ENCODE data around the gene TENT5A. TPM values are rescaled to one million over a fixed set of nuclear protein-coding genes. Genes with fewer than 3 reads are reported as not detected.

The TENT5A gene
- total RNA-seq, 2 experiments from 2014 or later = 0.25 to 0.38 TPM

DNA sequence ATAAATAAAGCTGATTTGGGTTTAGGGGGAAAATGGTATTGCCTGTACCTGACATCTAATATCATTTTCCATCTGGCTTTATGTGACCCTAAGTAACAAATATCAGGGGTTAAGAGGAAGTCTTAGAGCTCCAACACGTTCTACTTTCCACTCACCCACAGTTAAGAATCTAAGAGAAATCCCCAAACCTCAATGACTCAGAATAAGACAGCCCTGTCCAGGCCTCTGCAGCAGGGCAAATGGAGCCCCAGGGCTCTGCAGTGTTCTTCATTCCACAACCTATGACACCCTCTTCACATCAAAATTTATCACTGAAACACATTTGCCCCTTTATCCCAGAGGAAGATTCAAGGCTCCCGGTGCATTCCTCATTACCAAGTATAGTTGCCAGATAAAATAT lies 20.3 kb upstream of the TENT5A start:
- CTCF ChIA-PET = no interaction called here
- POLR2A ChIA-PET = no interaction called here

DNA sequence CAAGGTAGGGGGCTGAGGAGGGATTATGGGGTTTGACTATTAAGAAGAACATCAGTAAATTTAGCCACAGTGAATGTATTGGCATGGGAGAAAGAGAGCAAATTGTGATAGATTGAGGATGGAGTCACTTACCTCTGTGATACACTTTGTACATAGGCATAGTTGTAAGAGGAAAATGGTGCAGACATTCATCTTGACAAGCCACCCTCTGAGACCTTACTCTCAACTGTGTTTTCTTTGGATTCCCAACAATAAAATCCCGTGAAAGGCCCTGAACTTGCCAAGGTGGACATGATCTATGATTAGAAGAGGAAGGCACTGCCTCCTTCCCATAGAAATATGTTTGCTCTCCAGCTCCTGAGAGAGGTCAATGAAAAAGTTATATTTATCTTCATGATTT lies 18.6 kb upstream of the TENT5A start:
- ChIA-PET POLR2A (no interaction called here), CTCF (no interaction called here)

DNA sequence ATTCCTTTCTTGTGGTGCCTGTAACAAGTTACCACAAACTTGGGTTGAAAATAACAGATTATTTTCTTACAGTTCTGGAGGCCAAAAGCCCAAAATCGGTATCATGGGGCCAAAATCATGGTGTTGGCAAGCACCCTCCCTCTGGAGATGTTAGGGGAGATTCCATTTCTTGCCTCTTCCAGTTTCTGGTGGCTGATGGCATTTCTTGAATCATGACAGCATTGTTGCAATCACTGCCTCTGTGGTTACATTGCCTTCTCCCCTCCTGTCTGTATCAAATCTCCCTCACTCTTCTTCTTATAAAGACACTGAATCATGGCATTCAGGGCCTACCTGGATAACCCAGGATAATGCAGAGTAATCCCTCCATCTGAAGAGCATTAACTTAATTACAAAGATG lies 17.9 kb upstream of the TENT5A start:
- ChIA-PET POLR2A (no interaction called here), CTCF (no interaction called here)

DNA sequence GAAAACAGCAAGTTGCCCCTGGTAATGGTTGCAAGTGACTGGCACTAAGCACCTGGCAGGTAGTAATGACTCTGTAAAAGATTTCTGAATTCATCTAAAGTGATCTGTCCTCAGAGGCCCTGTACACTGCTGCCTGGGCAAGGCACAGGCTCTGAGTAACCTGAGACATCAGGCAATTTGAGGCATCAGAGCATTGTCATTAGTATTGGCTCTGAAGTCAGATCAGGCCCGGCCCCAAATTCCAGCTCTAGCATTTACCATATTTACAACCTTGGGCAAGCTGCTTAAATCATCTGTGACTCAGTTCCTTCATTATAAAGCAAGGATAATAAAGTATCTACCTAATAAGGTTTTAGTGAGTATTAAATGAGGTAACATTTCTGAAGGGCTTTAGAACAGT lies 17.3 kb upstream of the TENT5A start:
- CTCF ChIA-PET = no interaction called here
- POLR2A ChIA-PET = no interaction called here

DNA sequence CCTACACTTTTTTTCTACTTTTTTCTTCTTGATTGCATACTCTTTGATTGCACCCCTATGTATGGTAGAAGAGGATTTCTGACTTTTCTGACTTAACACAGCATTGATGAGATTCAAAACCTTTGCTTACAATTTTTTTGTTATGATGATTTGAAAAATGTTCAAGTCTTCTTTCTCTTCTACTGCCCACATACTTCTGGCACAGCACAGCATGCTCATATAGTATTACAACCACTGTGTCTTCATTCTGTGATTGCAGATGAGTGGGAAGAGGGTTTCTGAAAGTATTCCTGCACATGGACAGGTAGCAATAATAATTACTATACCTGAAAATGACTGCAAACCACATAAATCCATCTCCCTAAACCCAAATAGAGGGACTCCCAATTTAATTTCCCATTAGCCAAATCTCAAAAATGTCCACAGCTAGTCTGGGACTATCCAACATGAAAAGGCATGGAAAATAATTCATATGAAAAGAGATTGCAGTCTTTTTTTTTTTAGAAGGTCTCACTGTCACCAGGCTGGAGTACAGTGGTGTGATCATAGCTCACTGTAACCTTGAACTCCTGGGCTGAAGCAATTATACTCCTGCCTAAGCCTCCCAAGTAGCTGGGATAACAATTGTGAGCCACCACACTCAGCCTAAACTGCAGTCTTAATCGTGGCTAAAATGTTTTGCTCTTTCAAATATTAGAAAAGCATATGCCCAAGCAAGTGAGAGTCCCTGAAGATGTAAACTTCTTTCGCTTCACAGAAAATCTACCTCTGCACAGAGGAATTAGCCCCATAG lies 15.9 kb upstream of the TENT5A start:
- CTCF ChIA-PET = no interaction called here
- POLR2A ChIA-PET = no interaction called here

DNA sequence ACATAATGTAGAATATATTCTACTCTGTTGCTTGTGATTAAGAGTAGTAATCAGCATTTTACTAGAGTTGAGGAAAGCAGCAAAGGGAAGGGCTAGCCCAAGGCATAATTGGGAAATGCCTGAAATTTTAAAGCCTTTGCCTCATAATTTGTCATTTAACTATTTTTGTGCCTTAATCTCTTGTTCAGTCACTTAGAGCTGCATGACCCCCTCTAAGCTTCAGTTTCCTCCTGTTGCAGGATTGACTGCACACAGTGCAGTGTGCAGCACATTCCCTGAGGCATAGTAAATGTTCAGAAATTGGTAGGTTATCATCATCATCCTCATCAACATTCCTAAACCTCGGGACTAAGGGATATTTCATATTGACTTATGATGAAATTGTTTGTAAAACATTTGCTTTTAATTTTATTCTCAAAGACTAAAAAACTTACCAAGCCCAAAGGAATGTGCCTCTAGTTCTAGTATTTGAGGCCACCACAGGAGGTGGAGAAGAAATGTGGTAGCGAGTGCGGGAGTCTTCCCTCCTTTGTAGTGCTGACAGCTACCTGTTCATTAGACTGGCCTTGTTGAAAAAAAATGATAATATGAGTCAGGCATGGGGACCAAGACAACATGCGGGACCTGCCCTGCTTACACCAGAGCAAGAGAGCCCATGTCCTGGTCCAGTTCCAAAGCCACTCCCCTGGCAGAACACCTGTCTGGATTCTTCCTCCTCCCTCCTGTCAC lies 14.8 kb upstream of the TENT5A start:
- ChIA-PET CTCF (no interaction called here), POLR2A (no interaction called here)

DNA sequence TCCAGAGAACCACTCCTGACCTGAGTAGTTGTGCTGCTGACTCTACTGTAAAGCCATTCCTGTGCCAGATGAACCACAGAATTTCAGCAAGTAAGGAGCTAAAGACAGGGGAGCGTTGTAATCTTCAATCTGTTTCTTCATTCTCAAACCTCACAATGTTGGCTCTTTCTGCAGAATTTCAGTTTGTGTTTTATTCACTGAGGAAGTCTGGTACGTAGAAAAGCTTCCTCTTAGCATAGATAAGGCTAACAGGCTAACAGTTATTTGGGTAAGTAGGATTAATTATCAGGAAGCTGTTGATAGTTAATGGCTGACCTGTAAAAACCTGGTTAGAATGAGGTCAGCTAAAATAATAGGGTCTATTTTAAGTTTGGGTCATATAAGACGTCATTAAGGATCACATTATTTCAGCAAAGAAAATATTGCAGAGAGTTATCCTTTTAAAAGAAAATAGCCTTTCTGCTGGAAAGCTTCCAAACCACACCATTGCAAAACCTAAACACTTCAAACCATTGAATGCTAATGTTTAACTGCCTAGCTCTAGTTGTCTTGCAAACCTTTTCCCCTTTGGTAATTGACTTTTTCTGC lies 14.1 kb upstream of the TENT5A start:
- POLR2A ChIA-PET = no interaction called here
- CTCF ChIA-PET = no interaction called here

DNA sequence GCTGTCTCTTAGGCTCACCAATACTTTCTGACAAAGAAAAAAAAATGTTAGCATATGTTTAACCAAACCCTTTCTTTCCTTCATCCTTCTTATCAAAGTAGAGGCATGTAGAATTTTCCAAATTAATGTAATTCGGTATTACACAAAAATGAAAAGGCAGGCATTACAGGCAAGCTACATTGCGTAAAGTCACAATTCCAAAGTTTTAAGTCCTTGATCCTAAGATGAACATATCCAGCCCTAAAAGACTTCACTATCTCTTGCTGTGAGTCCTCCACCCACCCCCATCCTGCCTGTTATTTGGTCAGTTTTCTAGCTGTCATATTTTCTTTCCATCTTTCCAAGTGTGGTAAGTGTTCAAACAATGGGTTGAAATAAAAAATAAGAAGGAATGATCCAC lies 12.1 kb upstream of the TENT5A start:
- ChIA-PET POLR2A (no interaction called here), CTCF (no interaction called here)

DNA sequence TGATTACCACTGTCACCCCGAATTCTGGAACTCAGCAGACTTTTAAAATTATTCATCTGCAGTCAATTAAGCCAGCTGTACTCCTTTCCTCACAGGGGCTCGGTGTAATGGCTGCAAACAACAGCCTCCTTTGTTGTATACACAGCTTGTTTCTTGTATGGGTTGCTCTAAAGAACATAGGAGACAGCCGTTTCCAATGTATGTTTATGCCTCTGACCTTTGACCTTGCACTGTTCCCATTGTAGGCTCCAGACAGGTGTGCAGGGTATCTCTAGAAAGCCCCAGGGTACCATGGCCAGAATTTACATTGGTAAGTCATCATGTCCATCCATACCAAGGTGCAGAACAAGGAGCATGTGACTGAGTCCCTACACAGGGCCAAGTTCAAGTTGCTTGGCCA lies 11.5 kb upstream of the TENT5A start:
- CTCF ChIA-PET = no interaction called here
- POLR2A ChIA-PET = no interaction called here

DNA sequence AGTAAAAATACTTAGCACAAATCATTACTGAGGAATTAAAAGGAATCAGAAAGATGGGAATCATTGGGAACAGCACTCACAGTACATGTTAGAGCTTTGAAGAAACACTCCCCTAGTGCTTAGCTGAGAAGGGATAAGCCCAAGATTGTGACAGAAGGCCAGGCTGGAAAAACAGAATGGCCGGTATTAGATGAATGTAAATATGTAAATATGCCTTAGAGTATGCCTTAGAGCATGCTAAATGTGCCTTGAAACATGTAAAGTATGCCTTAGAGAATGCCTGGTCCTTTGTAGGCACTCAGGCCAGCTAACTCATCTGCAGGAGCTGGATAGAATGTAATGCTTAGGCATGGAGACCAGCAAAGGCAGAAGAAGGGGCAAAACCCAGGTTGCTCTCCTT lies 10.6 kb upstream of the TENT5A start:
- ChIA-PET POLR2A (no interaction called here), CTCF (no interaction called here)

DNA sequence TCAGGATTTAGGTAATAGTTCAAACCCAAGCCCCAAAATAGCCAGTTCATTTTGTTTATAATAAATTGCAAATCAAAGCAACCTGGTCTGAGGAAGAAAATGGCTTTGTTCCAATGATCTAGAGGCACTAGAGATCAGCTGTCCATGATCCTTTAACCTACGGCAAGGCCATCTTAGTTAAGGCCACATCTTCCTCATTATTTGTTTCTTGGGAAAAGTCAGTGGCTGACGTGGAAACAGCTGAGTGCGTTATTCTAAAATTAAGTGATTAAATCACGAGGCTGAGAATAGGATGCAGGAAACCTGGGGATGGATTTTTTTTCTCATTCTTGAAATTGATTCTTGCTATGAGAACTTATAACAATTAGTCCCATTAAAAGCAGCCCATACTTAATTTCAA lies 10.1 kb upstream of the TENT5A start:
- CTCF ChIA-PET = no interaction called here
- POLR2A ChIA-PET = no interaction called here

DNA sequence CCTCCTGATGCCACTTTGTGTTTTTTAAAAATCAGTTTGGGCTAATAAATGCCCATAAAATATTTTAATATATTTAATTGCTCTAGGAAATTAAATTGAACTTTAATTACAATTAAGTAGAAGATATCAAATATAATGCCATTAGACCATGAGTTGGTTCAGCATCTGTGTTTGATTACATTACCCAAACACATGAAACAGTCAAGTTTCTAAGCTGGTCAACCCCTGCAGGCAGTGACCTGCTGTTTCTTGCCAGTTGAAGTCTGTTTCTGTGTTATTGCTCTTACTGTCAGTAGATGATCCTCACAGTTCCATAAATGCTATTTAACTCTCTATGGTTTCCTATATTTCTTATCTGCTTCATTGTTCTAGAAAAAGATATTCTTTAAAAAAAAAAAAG lies 9.7 kb upstream of the TENT5A start:
- ChIA-PET CTCF (no interaction called here), POLR2A (no interaction called here)

DNA sequence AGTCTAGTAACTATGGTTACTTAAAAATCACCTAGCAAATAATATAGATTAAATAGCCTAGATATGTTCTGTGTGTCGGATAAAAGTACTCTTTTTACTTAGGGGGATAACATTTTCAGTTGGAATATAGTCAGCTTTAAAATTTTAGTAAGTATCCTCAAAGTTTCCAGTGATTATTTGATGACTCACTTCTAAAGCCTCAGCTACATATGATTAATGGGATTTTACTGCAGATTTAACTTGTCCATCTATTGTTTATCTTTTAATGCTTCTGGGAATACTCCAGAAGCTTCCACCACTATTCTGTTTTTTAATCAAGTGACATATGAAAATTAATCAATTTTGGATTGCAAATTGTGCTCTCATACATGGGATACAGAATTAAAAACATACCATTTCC lies 8.7 kb upstream of the TENT5A start:
- ChIA-PET POLR2A (no interaction called here), CTCF (no interaction called here)

DNA sequence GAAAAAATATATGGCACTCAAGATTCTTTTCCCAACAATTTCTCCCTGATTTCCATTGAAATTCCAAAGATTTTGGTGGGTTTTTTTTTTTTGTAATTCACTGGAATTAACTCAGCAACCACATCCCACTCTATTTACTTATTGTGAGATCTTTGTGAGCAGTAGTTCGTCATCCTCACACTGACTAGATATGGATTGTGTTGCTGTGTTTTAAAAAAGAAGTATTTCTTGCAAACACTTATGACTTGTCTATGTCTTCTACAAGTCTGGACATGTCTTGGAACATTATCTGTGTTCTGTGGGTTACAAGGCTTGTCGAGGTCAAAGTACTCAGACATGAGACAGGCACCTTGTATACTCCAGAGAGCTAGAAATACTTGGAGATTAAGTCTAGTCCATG lies 7.3 kb upstream of the TENT5A start:
- ChIA-PET CTCF (no interaction called here), POLR2A (no interaction called here)

DNA sequence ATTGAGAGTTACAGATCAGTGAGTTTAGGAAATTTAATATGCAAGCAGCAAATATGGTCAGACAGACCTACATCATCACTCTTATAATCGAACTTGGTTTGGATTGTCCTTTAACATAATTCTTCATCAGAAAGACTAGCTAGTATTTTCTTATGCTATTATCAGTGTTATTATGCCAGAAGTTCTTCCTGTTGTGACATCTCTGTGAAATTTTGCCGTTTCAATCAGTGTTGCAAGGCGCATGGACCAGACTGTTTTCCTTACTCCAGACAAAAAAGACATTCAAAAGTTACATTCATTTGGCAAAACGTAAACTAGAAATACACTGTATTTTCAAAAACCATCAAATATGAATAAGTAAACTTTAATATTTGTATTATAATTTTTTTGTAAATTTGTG lies 5.7 kb upstream of the TENT5A start:
- ChIA-PET POLR2A (no interaction called here), CTCF (no interaction called here)

DNA sequence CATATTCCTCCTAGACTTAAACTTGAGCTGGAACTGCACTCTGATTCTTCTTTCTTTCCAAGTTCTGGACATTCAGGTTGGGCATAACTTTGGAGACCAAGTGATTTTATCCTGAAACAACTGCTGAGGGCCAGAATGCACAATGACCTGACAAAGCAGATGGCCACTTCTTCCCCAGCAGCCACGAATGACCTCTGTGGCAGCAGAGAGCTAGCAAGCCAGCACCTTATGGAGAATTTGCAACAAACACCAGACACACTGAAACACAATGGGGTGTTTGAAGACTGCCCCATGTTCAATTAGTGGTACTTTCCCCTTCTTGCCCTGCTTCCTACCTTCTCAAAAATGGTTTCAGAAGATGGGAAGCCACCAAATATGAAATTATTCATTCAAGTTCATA lies 4.2 kb upstream of the TENT5A start:
- ChIA-PET CTCF (no interaction called here), POLR2A (no interaction called here)

DNA sequence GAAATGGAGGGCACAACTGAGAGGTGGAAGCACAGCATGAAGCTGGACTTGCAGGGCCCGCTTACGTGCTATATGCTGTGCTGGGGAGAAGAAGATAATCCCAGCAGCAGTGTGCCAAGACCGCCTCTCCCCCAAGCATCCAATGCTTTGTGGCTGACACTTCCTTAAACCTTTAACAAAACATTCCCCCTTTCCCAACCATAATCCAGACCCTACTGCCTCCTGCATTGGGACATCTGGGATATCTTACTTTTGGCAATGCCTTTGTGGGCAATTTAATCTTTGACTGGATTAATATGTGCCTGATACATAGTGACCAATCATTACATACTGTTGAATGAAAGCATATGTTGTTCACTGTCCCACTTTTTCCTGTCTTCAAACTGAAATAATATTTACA lies 3.1 kb upstream of the TENT5A start:
- ChIA-PET CTCF (no interaction called here), POLR2A (no interaction called here)

DNA sequence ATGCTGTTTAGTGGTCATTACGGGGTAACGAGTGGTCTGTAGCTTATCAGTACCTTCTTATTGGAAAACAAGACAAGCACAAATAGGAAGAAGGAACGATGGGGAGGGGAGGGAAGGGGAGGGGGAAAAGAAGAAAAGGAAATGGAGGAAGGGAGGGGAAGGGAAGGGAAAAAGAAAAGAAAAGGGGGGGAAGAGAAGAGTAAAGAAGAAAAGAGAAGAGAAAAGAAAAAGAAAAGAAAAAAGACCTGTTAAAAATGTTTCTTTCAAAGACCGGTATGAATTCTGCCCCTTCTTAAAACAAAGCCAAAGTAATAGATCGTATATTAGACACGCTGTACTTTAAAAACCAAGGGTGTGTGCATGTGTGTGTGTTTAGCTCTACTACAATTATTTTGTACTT lies 2.4 kb upstream of the TENT5A start:
- POLR2A ChIA-PET = no interaction called here
- CTCF ChIA-PET = no interaction called here

DNA sequence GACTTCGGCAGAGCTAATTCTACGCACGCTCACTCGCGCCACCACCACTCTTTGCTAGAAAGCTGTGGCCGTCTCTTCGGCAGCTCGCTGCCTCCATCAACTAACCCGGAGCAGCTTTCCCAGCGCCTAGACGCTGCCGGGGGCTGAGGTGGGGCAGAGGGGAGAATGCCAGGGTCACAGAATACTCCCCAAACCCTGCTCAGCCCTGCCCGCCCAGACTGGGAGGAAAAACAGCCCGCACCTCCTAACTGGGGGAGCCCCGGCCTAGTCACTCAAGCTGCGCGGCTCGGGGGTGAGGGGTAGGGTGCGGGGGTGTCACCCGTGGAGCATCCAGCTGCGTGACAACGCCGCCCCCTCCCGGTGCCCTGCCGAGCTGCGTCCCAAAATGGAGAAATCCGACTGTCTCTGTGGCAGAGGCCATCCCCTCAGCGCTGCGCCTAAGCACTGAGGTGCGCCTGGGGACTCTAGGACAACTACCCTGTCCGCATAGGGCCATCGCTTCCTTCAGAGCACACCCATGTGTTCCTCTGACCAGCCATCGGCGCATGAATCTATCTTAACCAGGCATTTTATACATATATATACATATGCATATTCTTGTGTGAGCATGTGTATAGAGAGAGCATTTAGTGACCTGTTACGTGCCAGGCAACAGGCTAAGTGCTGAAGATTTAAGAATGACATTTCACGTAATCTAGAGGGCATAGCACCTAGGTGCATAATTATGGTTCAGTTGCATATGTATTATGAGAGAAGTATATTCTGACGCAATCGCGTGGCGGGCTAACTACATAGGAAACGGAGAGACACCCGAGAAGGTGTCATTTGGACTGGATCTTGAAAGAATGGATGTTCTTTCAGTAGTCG lies 1.5 kb upstream of the TENT5A start:
- ChIA-PET POLR2A (no interaction called here), CTCF (interaction anchor here (0.9 kb wide), 1 partner anchor 1417 kb away, joined by 3 read pairs; no protein-coding TSS in a partner anchor)

DNA sequence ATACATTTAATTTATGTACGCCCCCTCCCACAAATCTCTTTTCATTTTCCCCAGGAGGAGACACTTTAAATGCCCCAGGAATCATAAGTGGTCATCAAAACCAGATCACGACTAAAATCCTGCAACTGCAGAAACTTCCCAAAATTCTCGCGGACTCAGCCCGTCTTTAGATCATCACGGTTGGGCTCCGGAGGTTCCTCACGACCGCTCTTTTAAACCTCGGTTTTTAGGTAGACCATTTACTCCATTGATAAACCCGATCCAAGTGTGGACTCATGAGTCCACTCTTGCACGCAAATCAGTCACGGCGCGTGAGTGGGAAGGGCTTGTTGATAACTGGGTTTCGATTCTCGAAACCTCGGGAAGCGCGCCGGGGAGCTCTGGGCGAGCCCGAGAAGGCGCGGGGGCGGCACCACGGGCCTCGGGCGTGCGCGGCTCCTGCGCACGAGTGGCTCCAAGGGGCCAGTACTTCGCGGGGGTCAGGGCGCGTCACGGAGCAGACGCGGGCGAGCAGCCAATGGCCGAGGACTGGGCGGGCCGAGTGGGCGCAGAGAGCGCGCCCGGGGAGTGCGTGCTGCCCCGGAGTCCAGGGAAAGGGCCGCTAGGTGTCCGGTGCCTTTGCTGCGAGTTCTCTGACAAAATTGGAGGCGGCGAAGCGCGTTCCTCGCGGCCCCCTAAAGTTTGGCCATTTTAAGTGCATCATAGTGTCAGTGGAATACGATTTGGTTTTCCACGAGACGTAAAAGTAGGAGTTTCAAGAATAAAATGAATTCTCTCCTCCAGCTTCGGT lies 635 bp upstream of the TENT5A start:
- ChIA-PET POLR2A (no interaction called here), CTCF (interaction anchor here (0.5 to 0.9 kb wide), 2 partner anchors 1416 to 1764 kb away, joined by 3 to 5 read pairs; no protein-coding TSS in a partner anchor)

All from activated CD8-positive, alpha-beta memory T cell treated with anti-CD3 and anti-CD28 coated beads for 36 hours (primary cell).